Esophagus squamous epithelium (tissue), 4 donors: ENCODE measurements around the gene UCKL1.

Experiments used
- POLR2A ChIP-seq, 4 donors: fragments of 450-650 bp; IDR thresholded peaks; one replicate each; pipeline ENCODE4 v1.6.1; 2017; ENCODE audit warnings: antibody characterized with exemption in 4 of 4, mild to moderate bottlenecking in 4 of 4, moderate library complexity in 3 of 4
- TF ChIP-seq, protein P1 (sequence below), 6 experiments: fragments of 450-650 bp in 4 of 6; fragments of 200-600 bp in 2 of 6; sonication (generic) in 2 of 6; IDR thresholded peaks; one replicate each; pipeline ENCODE4 v1.5.1; 2016 to 2019; ENCODE audit warnings: antibody characterized with exemption in 6 of 6, mild to moderate bottlenecking in 4 of 6, moderate library complexity in 4 of 6

DNA sequence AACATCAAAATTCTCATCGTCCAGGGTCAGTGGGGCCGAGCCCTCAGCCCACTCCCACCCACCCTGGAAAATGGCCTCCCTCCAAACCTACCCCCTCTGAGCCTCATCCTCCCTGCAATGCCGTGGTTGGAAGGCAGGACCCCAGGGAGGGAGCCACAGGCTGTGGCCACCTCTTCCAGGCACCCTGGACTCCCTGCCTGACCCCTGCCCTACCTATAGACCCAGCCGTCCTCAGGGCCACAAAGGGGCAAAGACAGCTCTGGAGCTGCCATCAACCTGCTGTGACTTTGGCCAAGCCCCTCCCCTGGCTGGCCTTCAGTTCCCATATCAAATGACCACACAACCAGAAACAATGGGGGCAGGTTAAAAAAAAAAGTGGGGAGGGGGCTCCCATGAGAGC lies 2.3 kb upstream of the UCKL1 start:
- TF ChIP-seq, protein P1, sequence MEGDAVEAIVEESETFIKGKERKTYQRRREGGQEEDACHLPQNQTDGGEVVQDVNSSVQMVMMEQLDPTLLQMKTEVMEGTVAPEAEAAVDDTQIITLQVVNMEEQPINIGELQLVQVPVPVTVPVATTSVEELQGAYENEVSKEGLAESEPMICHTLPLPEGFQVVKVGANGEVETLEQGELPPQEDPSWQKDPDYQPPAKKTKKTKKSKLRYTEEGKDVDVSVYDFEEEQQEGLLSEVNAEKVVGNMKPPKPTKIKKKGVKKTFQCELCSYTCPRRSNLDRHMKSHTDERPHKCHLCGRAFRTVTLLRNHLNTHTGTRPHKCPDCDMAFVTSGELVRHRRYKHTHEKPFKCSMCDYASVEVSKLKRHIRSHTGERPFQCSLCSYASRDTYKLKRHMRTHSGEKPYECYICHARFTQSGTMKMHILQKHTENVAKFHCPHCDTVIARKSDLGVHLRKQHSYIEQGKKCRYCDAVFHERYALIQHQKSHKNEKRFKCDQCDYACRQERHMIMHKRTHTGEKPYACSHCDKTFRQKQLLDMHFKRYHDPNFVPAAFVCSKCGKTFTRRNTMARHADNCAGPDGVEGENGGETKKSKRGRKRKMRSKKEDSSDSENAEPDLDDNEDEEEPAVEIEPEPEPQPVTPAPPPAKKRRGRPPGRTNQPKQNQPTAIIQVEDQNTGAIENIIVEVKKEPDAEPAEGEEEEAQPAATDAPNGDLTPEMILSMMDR (IDR thresholded peaks at IDR 0.05) = no peak
- TF ChIP-seq POLR2A (IDR thresholded peaks at IDR 0.05) = no peak
